Left renal pelvis (tissue), 4 donors: ENCODE results near the gene TMEM94. TPM values are rescaled to one million over a fixed set of nuclear protein-coding genes. Genes with fewer than 3 reads are reported as not detected.
"Not testable (repeated sequence)": the region's sequence is repeated elsewhere in the genome, so short reads cannot be mapped to it uniquely, and the experiment has no call there.

Experiments used
- DNase-seq, 4 donors: peaks; one replicate each; pipeline ENCODE4 v3.0.0-alpha.2; 2013; ENCODE audit warnings: low read depth in 4 of 4, low spot score in 3 of 4
- polyA plus RNA-seq, 4 donors: library from polyadenylated mRNA; unstranded; fragments of 120-200 nt; gene quantifications; one replicate each; pipeline ENCODE4 v1.2.1, GENCODE V29; 2013; ENCODE audit not compliant: insufficient read length in 4 of 4

Gene TMEM94
- 100 to 1,000 TPM in 1 of 4 donors, 10 to 100 TPM in 3; 65.4 to 105 (median 88.2) TPM for polyA plus RNA-seq

GRCh38 chr17:75456417-75457046 is at the start of gene TMEM94:
TSS of gene TMEM94 (plus strand) at chr17:75456635. CDS start at chr17:75471906, 15,271 bp downstream.
- peak; percentile 92 to 99 (median 98) for DNase-seq

- no peak for DNase-seq
Measured at GRCh38 chr17:75407655-75408352, 48.6 kb upstream of the TMEM94 start.

- no peak for DNase-seq
Measured at GRCh38 chr17:75410141-75410540, 46.3 kb upstream of the TMEM94 start.

- DNase-seq = no peak
Measured at GRCh38 chr17:75411328-75412067, 44.9 kb upstream of the TMEM94 start.

GRCh38 chr17:75412455-75413317 is 43.7 kb upstream of the TMEM94 start:
- DNase-seq = peak in 1 of 4 donors; percentile 64

GRCh38 chr17:75414488-75414887 is 41.9 kb upstream of the TMEM94 start:
- DNase-seq = no peak

GRCh38 chr17:75416006-75416405 is 40.4 kb upstream of the TMEM94 start:
- DNase-seq = no peak

- no peak for DNase-seq
Measured at GRCh38 chr17:75417054-75417580, 39.3 kb upstream of the TMEM94 start.

GRCh38 chr17:75418531-75418930 is 37.9 kb upstream of the TMEM94 start:
- DNase-seq = no peak

- DNase-seq = no peak
Measured at GRCh38 chr17:75428543-75429469, 27.6 kb upstream of the TMEM94 start.

GRCh38 chr17:75430159-75430974 is 26.1 kb upstream of the TMEM94 start:
- DNase-seq = no peak

- DNase-seq = no peak
Measured at GRCh38 chr17:75433218-75433783, 23.1 kb upstream of the TMEM94 start.

GRCh38 chr17:75434433-75434832 is 22.0 kb upstream of the TMEM94 start:
- DNase-seq = not testable (repeated sequence)

- DNase-seq = not testable (repeated sequence)
Measured at GRCh38 chr17:75437404-75437803, 19.0 kb upstream of the TMEM94 start.

GRCh38 chr17:75439287-75439686 is 17.1 kb upstream of the TMEM94 start:
- DNase-seq = no peak

GRCh38 chr17:75440738-75441448 is 15.5 kb upstream of the TMEM94 start:
- no peak for DNase-seq
